Dermis blood vessel endothelial cell (primary cell): ENCODE data around the gene NCBP3. TPM values are rescaled to one million over a fixed set of nuclear protein-coding genes. Genes with fewer than 3 reads are reported as not detected.
A peak's percentile ranks its signal among the peaks of the same experiment; 100 is the strongest.
"Not testable (repeated sequence)": the region's sequence is repeated elsewhere in the genome, so short reads cannot be mapped to it uniquely, and the experiment has no call there.

Experiments used
- DNase-seq: peaks from one replicate; pipeline ENCODE4 v3.0.0; 2010
- total RNA-seq: library from RNA; depleted of rRNA; stranded (reverse); fragments of >200 nt; gene quantifications from 2 replicates; pipeline ENCODE4 v1.2.3, GENCODE V29; 2014

Gene NCBP3
- total RNA-seq, 1 donor from 2014 or later: 20.9 TPM

DNA sequence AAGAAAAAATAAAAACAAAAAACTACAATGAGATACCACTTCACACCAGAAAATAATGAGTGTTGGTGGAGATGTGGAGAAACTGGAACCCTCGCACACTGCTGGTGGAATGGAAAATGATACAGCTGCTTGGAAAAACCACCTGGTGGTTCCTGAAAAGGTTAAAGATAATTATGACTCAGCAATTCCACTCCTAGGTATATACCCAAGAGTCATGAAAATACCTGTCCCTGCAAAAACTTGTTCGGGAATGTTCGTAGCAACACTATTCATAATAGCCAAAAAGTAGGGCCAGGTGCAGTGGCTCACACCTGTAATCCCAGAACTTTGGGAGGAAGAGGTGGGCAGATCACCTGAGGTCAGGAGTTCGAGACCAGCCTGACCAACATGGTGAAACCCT lies 36.9 kb downstream of the NCBP3 start:
- no peak for DNase-seq

DNA sequence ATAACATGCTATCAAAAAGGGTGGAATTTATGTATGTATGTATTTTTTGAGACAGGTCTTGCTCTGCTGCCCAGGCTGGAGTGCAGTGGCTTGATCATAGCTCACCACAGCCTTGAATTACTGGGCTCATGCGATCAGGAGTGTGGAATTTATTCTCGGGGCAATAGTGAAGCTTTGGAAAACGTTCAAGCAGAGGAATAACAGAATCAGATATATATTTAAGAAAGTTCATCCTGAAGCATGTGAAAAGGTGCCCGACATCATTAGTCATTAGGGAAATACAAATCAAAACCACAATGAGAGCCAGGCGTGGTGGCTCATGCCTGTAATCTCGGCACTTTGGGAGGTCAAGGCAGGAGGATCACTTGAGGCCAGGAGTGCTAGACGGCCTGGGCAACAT lies 37.3 kb downstream of the NCBP3 start:
- no peak for DNase-seq

DNA sequence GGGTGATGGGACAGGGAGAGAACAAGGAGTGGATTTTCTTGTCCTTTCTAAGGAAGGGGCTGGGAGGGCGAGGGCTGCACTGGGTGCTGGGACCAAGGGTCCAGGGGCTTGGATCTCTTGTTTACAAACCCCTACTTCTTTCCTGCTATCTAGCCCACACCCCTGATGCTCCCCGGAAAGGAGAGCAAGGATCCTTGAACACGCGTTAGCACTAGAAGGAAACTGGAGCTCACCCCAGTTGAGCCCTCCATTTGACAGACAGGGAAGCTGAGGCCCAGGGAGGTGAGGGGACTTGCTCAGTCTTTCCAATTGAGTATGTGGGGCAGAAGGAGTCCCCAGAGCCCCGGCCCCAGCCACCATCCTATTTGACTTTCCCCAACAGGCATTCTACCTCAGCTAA lies 40.5 kb downstream of the NCBP3 start:
- no peak for DNase-seq

DNA sequence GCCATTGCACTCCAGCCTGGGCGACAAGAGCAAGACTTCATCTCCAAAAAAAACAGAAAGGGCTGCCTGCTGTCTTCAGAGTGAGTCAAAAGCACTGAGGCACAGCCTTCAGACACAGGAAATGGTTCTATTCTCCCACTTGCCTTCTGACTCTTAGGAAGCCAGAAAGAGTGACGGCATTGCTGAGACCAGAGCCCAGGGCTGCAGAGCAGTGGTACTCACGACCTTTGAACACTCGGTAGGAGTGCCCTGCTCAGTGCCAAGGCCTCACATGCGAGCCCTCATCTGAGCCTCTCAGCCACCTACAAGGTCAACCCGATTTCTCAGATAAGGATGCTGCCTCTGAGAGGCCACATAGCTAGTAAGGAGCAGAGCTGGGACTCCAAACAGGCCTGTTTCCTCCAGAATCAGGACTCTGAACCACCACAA lies 41.5 kb downstream of the NCBP3 start:
- DNase-seq: peak; percentile 41

DNA sequence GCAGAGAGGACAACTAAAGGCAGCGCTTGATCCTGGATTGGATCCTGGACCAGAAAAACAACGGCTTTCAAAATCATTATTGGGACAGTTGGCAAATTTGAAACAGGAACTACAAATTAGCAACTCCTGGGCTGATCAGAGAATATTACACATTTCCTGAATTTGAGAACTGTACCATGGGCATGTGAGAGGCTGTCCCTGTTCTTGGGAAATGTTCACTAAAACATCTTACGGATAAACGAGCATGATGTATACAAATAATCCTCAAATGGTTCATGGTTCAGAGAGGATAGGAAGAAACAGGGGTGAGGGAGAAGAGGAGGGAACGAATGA lies 42.8 kb downstream of the NCBP3 start:
- DNase-seq: no peak

DNA sequence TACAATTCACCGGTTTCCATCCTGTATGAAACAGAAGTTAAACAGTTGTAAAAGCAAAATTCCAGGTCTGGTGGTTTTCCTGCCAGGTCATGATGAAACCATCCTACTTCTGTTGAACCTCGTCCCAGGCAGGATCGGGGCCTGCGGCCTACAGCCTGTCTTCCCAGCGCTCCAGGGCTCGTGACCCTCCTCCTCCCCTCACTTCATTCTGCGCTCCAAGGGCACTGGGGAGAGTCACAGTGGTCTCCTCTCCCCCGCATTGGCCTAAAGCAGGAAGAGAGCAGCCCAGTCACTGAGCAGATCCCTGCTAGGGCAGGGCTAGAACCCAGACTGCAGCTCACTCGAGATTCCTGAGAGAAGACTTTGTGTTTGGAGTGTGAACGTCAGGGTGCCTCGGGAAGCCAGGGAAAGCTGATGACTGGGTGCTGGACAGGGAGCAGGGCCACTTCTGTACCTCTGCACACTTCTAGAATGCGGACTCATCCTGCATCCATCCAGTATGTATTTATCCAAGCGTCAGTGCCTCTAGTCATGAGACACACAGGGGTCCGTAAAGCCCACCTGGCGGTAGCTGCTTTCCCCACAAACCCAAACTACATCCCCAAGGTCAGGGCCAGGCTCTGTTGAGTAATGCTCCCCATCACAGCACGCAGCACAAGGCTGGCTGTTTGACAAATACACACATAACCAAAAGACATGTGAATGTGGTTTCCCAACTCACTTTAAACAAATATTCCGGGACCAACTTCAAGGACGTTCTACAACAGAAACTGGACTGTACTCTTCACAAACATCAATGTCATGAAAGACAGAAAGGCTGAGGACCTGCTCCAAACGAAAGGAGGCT lies 43.4 kb downstream of the NCBP3 start:
- DNase-seq: no peak

DNA sequence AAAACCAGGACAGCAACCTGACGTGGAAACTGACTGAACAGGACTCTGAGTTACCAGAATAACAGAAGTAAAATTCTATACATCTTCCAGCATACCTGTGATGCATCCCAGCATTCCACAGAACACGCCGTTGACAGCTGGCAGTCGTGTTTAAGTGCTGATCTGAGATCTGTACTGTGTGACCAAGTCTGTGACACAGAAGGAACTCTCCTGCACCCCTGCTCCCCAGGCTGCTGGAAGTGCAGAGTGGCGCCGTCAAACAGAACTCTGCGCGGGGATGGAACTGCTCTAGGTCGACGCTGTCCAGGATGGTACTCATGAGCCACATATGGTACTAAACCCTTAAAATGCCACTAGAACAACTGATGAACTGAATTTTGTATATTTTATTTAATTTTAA lies 44.3 kb downstream of the NCBP3 start:
- no peak for DNase-seq

DNA sequence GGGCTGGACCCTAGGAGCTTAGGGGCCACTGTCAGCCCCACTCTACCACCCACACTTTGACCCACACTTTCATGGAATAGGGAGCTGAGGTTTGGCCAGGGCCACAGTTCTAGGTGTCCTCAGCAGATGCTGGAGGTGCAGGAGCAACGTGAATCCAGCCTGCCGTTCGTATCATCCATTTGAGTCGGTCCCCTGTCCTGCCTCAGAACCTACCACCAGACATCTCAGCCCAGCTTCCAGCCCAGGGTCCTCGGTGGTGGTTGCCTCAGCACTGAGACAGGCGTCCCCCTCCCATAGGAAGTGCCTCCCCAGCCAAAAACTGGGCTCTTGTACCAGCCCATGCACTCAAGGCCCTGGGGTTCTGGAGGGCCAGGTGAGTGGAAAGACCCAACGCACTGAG lies 44.7 kb downstream of the NCBP3 start:
- DNase-seq: no peak

DNA sequence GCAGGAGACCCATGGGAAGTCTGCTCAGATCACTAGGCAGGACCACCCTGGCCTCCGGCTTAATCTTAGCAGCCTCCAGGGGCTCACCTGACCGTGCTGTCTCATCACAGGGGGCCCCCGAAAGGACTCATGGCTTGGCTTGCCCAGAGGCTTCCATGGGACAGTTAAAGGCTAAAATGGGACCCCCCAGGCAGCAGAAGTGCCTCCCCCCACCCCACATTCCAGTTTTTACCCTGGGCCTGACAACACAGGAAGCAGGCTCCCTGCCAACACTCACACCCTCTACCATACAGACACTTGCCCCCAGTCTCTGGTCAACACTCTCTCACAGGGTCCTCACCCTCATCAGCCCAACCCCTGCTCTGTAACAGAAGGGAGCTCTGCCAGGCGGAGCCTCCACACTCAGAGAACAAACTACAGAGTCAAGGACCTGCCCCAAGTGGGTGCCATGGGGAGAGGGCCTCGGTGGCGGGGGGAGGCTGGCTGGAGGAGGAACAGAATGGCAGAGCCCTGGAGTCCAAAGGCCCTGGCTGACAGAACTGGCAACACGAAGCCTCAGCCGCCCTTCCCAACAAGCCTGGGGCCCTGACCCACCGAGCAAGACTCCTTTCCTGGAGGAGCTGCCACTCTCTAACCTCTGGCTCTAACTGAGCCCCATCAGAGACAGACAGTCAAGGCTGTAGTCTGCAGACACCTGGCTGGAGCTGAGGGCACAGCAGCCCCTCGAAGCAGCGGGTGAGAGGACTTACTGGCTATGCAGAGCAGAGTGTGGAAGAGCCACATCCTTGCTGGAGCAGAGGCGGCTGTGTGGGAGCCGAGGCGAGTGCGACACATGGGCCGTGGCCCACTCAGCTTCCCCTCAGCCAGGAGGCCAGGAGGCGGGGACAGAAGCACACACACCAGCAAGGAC lies 45.4 kb downstream of the NCBP3 start, which contains the start of gene ITGAE:
Gene ITGAE, minus strand, starts transcription at position 827 of the 910 bp plus-strand sequence. Its CDS starts 44 bp downstream, at position 783.
- no peak for DNase-seq

DNA sequence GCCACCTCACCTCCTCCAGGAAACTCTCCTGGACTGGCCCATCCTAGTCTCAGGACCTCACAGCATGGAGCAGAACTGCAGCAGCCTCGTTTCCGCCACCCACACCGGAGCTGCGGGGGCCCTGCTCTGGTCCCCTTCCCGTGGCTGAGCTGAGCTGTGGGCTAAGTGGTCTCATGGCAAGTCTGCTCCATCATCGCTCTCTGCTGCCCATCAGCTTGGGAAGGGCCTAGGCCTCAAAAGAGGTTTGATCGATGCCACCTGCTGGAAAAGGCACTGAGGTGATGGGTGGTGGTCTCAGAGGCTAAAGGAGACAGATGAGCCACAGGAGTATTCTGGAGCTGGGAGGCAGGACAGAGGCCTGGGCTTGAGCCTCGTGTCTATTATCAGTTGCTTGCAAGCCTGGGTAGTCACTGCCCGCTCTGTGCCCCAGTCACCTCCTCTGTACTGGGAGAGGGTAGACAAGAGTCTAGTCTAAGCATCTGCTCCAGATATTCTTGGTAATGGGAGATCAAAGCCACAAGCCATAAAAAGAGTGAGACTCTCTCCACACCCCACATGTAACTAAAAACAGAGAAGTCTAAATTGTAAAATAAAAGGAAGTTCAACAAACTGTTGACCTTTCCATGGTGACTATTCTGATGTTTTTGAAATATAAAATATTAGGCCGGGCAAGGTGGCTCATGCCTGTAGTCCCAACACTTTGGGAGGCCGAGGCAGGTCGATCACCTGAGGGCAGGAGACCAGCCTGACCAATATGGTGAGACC lies 46.7 kb downstream of the NCBP3 start:
- no peak for DNase-seq

DNA sequence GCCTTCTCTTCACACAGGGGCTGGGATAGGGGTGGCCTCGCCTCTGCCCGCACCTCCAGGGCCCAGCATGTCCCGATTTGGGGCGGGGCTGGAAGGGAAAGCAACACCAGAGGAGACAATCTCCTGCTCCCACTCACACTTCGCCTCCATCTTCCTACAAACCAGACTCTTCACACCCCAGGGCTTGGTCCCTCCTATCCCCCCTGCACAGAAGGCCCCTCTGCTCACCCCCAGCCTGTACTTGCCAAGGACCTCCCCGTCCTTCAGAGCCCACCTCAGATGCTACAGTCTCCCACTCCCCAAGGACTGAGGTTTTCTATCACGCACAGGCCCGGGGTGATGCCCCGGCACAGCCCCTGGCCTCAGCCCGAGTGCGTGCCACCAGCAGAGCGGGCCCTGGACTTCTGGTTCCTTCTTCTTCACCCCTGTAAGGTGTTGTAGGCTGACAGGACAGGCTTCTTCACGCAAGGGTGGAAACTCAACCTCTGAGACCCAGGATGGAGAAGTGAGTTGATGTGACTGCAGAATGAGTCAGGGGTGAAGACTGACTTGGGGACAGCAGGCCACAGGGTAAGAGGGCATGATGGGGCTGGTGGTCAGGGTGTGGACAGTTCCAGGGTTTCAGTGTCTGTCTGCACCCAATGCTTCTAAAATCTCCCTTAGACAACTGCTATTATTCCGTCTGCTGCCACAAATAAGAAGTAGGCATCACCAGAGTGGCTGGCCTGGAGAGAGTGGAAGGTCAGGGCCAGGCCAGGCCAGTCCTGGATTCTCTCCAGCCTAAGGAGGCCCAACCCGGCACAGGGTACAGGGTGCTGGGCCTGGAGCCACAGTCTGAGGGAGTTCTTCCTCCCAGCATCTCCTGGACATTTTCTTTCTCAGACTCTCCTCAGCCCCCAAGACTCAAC lies 47.5 kb downstream of the NCBP3 start:
- DNase-seq: no peak

DNA sequence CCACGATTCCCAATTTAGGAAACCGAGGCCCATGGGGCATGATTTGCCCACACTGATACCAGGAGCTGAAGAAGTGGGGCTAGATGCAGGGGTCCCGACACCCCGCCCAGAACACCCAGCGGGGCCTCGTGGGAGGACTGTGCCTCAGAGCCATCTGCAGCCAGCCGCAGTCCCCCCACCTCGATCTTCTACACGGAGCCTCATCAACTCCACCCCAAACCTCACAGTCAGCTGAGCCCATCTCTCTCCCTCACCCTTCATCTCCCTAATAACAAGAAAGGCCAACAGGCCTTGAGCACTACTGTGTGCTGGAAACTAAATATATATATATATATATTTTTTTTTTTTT lies 49.2 kb downstream of the NCBP3 start:
- no peak for DNase-seq

DNA sequence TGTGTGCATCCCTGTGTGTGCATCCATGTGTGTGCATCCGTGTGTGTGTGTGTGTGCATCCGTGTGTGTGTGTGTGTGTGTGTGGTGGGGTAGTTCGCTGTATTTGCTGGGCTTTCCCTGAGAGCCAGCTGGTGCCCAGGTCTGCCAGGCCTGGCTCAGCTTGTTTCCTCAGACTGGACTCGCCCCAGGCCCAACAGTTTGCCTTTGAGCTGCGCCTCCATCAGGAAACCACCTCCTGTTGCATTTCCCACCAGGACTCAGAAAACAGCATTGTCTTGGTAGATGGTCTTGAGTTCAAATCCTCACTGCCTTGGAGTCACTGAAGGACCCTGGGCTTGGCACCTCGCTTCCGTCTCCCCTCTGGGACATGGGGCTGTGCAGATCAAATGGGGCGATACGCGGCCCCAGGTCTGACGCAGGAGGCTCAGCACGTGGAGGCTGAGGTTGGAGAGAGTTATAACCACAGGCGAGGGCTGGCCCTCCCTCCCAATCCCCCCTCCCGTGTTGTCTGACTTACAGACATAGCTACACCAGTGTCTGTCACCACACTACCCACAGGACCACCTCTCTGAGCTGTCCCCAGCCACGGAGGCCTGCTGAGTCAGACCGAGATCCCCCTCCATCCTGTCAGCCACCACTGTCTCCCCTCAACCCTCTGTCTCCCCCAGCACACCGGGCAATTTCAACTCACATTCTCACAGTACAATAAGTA lies 49.8 kb downstream of the NCBP3 start:
- DNase-seq: no peak

DNA sequence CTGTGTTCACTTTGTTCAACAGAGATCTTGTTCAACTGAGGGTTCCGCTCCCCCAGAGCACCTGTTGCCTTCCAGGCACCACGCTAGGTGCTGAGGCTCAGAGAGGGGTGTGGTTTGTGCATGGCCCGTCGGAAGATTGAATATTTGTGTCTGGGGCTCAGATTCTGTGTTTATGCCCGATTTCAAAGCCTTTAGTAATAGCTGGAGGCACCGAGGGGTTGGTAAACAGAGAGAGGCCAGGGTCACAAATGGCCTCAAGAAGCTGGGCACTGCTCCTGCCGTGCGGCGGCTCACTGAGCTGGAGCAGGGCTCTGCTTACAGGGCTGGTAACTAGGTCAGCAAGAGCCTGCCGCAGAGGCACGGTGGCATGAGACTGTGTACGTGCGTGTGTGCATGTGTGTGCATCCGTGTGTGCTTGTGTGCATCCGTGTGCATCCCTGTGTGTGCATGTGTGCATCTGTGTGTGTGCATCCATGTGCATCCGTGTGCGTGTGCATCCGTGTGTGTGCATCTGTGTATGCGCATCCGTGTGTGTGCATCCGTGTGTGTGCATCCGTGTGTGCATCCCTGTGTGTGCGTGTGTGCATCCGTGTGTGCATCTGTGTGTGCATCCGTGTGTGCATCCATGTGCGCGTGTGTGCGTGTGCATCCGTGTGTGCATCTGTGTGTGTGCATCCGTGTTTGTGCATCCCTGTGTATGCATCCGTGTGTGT lies 50.5 kb downstream of the NCBP3 start:
- no peak for DNase-seq

DNA sequence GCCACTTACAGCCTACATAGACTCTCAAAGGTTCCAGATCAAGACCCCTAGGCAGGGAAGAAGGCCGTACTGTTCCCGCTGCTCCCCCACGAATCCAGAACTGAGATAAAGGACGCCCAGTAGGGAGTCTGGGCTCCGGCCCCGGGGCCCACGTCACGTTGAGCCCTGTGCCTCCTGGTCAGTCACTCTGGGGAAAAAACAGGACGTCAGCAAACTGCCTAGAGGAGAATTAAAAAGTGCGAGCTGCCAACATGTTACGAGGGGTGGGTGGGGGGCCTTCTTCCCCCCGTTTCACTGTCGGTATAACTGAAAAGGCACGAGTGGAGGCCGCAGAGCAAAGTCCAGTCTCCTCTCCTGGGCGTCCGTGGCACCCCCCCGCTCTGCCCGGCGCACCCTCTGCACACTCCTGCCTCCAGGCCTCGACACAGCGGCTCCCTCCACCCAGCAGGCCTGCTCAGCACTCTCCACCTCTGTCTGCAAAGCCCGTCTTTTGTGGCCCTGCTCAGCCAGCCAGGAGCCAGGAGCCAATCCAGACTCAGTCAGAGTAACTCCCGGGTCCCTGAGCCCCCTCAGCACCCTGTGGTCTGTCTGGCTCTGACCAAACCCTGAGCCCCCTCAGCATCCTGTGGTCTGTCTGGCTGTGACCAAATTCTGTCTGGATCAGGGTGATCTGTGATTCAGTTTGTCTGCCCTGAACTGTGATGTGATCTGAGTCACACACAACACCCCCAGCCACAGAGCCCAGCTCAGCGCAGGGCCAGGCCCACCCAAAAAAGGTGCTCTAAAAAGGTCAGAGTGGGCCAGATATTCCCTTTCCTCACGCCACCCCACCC lies 51.3 kb downstream of the NCBP3 start:
- no peak for DNase-seq

DNA sequence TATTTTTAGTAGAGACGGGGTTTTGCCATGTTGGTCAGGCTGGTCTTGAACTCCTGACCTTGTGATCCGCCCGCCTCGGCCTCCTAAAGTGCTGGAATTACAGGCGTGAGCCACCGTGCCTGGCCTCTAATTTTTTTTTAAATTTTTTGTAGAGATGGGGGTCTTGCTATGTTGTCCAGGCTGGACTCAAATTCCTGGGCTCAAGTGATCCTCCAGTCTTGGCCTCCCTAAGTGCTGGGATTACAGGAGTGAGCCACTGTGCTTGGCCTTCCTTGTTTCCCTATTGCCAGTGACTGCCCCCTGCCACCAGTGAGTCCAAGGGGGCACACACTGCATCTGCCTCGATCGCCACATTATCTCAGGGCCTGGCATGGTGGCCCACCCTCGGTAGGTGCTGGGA lies 51.9 kb downstream of the NCBP3 start:
- DNase-seq: not testable (repeated sequence)

DNA sequence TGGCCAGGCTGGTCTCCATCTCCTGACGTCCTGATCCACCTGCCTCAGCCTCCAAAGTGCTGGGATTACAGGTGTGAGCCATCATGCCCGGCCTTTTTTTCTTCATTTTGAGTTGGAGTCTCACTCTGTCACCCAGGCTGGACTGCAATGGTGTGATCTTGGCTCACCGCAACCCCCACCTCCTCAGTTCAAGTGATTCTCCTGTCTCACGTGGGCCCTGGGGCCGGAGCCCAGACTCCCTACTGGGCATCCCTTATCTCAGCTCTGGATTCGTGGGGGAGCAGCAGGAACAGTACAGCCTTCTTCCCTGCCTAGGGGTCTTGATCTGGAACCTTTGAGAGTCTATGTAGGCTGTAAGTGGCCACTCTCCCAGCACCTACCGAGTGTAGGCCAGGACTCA lies 52.8 kb downstream of the NCBP3 start:
- not testable (repeated sequence) for DNase-seq

DNA sequence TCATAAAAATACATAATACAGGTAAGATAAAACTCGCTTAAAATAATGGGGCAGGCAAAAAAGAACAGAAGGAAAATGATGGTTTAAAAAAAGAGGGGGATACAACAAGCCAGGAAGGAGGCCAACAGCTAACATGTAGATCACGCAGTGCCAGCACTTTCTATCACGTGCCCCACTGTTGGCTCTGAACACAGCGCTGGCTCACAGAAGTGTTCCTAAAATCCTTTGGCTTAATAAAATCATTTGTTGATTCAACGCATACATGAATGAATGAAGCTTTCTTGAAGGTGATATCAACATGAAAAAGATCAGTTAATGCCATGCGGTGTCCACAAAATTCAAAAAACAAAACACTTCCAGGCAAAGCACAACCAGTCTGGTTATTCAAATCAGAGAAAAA lies 53.6 kb downstream of the NCBP3 start:
- DNase-seq: no peak

DNA sequence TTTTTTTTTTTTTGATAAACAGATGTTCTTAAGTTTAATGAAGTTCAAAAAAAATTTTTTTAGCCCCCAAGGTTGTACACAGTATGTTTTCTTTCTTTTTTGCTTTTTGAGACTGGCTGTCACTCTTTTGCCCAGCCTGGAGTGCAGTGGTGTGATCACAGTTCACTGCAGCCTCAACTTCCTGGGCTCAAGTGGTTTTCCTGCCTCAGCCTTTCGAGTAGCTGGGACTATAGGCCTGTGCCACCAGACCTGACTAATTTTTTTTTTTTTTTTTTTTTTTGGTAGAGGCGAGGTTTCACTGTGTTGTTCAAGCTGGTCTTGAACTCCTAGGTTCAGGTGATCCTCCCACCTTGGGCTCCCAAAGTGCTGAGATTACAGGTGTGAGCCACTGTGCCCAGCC lies 57.8 kb downstream of the NCBP3 start:
- no peak for DNase-seq

DNA sequence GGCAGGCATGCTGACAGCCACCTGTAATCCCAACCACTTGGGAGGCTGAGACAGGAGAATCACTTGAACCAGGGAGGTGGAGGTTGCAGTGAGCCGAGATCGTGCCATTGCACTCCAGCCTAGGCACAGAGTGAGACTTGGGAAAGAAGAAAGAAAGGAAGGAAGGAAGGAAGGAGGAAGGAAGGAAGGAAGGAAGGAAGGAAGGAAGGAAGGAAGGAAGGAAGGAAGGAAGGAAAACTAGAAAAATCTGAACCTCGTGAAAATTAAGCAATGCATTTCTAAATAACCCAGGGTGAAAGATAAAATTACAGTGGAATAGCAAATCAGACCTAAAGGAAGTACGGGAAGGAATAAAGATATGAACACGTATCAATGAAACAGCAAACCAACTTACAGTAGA lies 60.7 kb downstream of the NCBP3 start:
- not testable (repeated sequence) for DNase-seq
